HepG2 (cell line): ENCODE measurements around the gene CACTIN. TPM values are rescaled to one million over a fixed set of nuclear protein-coding genes. Genes with fewer than 3 reads are reported as not detected.

Experiments used
- ATAC-seq: fragments of 200-7000 bp; cut with Tn5 transposase; 3 replicates; pipeline ENCODE4 v1.9.1; 2020; ENCODE audit warnings: mild to moderate bottlenecking, moderate library complexity
- BruUV-seq: library from RNA; stranded (reverse); fragments of 400-500 nt; replicated peaks from 2 replicates; lab custom pipeline; 2021; lab: Mats Ljungman, UMichigan
- CTCF ChIA-PET: fragments of 300-600 bp; formaldehyde crosslinking; extraction: SDS; loops from one replicate; lab custom pipeline; 2021; ENCODE audit warnings: low total read pairs, inconsistent platforms, low intra/inter-chr PET ratio; lab: Yijun Ruan, JAX
- POLR2A ChIA-PET: fragments of 350-600 bp; sonication (Branson Sonifier 250); formaldehyde crosslinking; loops from one replicate; lab custom pipeline; 2020; ENCODE audit warnings: antibody characterized with exemption, inconsistent platforms; lab: Yijun Ruan, JAX
- DNase-seq: peaks from one replicate; pipeline ENCODE4 v3.0.0-alpha.2; 2015; ENCODE audit warnings: low spot score
- FAIRE-seq: peaks from 3 replicates; lab custom pipeline; 2011; peaks lifted over from hg19 to GRCh38; lab: Jason Lieb, UNC
- H2AFZ ChIP-seq: one replicate; pipeline ENCODE4 v1.6.1; 2011; ENCODE audit warnings: low read length, inconsistent platforms
- H3K27ac ChIP-seq: fragments of 300-600 bp; 3 replicates; pipeline ENCODE4 v1.8.0; 2011; ENCODE audit warnings: mixed run types, mild to moderate bottlenecking, mixed read lengths, low read length, inconsistent platforms; ENCODE audit not compliant: insufficient read depth; ENCODE audit errors: extremely low read length
- H3K27me3 ChIP-seq, 2 experiments: fragments of 200-600 bp in 1 of 2; 2 replicates in 1 of 2; 3 replicates in 1 of 2; pipeline versions ENCODE4 v1.6.0 to v1.8.0; 2011; ENCODE audit warnings: low read length in 2 of 2, mild to moderate bottlenecking in 2 of 2, moderate library complexity in 2 of 2, inconsistent platforms in 1 of 2; ENCODE audit not compliant: insufficient read depth in 2 of 2, control insufficient read depth in 1 of 2
- H3K36me3 ChIP-seq, 2 experiments: fragments of 200-600 bp in 1 of 2; replicated peaks in 1 of 2; 2 replicates in 1 of 2; 3 replicates in 1 of 2; pipeline versions ENCODE4 v1.5.1 to v1.8.0; 2011; ENCODE audit warnings: low read length in 2 of 2, inconsistent platforms in 1 of 2; ENCODE audit not compliant: insufficient read depth in 2 of 2, control insufficient read depth in 1 of 2
- H3K4me1 ChIP-seq: 2 replicates; pipeline ENCODE4 v1.5.1; 2012; ENCODE audit warnings: low read length, inconsistent platforms; ENCODE audit not compliant: insufficient read depth
- H3K4me2 ChIP-seq: 2 replicates; pipeline ENCODE4 v1.6.0; 2011; ENCODE audit warnings: low read depth, low read length, inconsistent platforms
- H3K4me3 ChIP-seq, 3 experiments: fragments of 200-600 bp in 1 of 3; sonication (generic), shearing (Covaris generic) in 1 of 3; replicated peaks in 1 of 3; 2 replicates each; pipeline ENCODE4 v1.5.1; 2011 to 2016; ENCODE audit warnings: low read length in 3 of 3, inconsistent platforms in 2 of 3, low read depth in 2 of 3, mild to moderate bottlenecking in 2 of 3, control low read depth in 1 of 3, mixed read lengths in 1 of 3; ENCODE audit not compliant: insufficient read depth in 1 of 3
- H3K79me2 ChIP-seq: one replicate; pipeline ENCODE4 v1.6.1; 2011; ENCODE audit warnings: low read length, inconsistent platforms; ENCODE audit not compliant: insufficient read depth
- H3K9ac ChIP-seq: 2 replicates; pipeline ENCODE4 v1.6.0; 2011; ENCODE audit warnings: mild to moderate bottlenecking, low read depth, low read length, inconsistent platforms; ENCODE audit not compliant: insufficient read depth
- H3K9me3 ChIP-seq: 2 replicates; pipeline ENCODE4 v1.5.1; 2012; ENCODE audit warnings: mild to moderate bottlenecking, low read length
- H4K20me1 ChIP-seq: 2 replicates; pipeline ENCODE4 v1.6.0; 2011; ENCODE audit warnings: inconsistent platforms, mild to moderate bottlenecking, low read length, moderate library complexity; ENCODE audit not compliant: insufficient read depth
- CBFB ChIP-seq: sonication (generic); formaldehyde crosslinking; IDR thresholded peaks from 2 replicates; pipeline ENCODE4 v1.4.0; 2020; ENCODE audit warnings: missing genetic modification reagents
- THYN1 ChIP-seq: sonication (generic); formaldehyde crosslinking; IDR thresholded peaks from 2 replicates; pipeline ENCODE4 v1.8.1; 2023; ENCODE audit warnings: low read depth, mild to moderate bottlenecking, moderate library complexity, missing genetic modification reagents, borderline replicate concordance
- ZBTB42 ChIP-seq: sonication (generic); formaldehyde crosslinking; IDR thresholded peaks from 2 replicates; pipeline ENCODE4 v1.5.0; 2020; ENCODE audit warnings: mild to moderate bottlenecking, missing genetic modification reagents
- ZNF362 ChIP-seq: sonication (generic); formaldehyde crosslinking; IDR thresholded peaks from 2 replicates; pipeline ENCODE4 v1.4.0; 2020; ENCODE audit warnings: missing genetic modification reagents, mild to moderate bottlenecking, borderline replicate concordance
- WGBS: methylation state at CpG from one replicate; pipeline ENCODE4 v1.1.6; 2017; ENCODE audit warnings: low lambda C conversion rate; 5-methylcytosine and 5-hydroxymethylcytosine counted together
- in situ Hi-C: cut with HindIII; loops from 2 replicates; pipeline ENCODE4 v1.10.0; 2017; ENCODE audit warnings: low pct_unique_long_range_greater_than_20kb; ENCODE audit not compliant: extremely low pct_ligation_motif_present
- intact Hi-C: fragments of 100-400 bp; cut with micrococcal nuclease; formaldehyde crosslinking; loops from one replicate; pipeline ENCODE4 v1.10.0; 2022; ENCODE audit not compliant: unreplicated experiment
- polyA plus RNA-seq, 8 experiments: library from polyadenylated mRNA; depleted of rRNA in 3 of 8; stranded (reverse) in 7 of 8; unstranded in 1 of 8; fragments of >200 nt; fragmentation: Illumina TruSeq in 4 of 8; extraction: Trizol in 4 of 8; gene quantifications; 2 replicates each; pipeline versions ENCODE4 v1.2.1 to v1.2.3, GENCODE V29; 2011 to 2016; ENCODE audit warnings: low read depth in 4 of 8, missing spikeins in 1 of 8, mixed read lengths in 1 of 8; ENCODE audit not compliant: insufficient read depth in 1 of 8
- total RNA-seq, 5 experiments: library from RNA; depleted of rRNA; stranded (reverse); fragments of >200 nt; fragmentation: Illumina TruSeq; extraction: Trizol; gene quantifications; 2 replicates each; pipeline ENCODE4 v1.2.3, GENCODE V29; 2016; ENCODE audit warnings: low read depth in 1 of 5
- TF ChIP-seq, protein P1 (sequence below): sonication (generic); formaldehyde crosslinking; IDR thresholded peaks from 2 replicates; pipeline ENCODE4 v1.4.0; 2020; ENCODE audit warnings: missing genetic modification reagents
- TF ChIP-seq, protein P2 (sequence below): sonication (generic); formaldehyde crosslinking; IDR thresholded peaks from 2 replicates; pipeline ENCODE4 v1.4.0; 2020; ENCODE audit warnings: missing genetic modification reagents

The CACTIN gene
- total and polyA plus RNA-seq, 2 of the 13 experiments (the other 11 are each of a cell fraction or from before 2014, with no cell fraction given) = 10.0 to 16.6 TPM

DNA sequence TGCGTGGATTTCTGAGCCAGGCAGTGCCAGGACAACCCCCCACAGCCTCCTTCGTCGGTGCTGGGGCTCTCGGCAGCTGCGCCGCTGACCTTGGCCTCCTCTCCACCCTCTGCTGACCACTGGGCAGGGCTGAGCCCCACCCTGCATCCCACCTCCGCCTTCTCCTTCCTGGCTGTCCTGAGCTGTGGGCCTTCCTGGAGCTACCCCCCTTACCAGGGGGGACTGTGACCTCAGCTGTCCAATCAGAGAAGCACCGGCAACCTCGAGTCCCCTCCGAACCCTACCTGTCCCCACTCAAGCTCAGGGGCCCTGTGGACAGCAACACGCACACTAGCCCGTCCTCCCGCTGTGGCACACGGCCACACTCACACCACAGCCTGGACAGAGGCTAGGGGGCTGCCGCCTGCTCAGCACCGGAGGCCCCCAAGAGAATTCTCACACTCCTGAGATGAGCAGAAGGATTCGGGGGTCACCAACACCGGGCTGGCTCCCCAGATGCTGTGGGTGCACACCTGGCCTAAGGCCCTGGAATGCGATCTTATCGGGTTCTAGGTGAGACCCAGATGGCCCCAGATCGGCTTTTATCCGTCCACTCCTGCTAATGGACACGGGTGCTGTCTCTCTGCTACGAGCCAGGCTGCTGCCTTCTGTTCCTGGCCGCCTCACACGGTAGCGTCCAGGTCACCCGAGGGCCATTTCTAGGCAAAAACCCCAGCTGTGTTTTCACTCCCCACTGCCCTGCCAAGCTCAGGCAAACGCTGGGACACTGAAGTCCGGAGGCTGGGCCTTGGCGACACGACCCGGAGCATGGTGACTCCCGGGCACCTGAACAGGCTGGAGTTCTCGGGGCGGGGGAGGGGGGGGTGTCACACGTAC is 32.5 kb upstream of the CACTIN start:
- intact Hi-C loops = no loop called here
- in situ Hi-C loops = no loop called here

More for the DNA sequence above, 32.5 kb upstream of the CACTIN start:
- ChIA-PET CTCF (no interaction called here), POLR2A (no interaction called here)
- H3K27me3 ChIP-seq = no peaks in the 10 kb centered on the region
- DNase-seq (no peak), ATAC-seq (no peak), FAIRE-seq (no peak)
- H3K79me2 ChIP-seq = no peaks in the 10 kb centered on the region
- no peak overlapping the region for H3K27ac ChIP-seq
- no peaks in the 10 kb centered on the region for H3K9me3 ChIP-seq
- no peak overlapping the region for H3K4me3 ChIP-seq
- no TSS peak for BruUV-seq
- no peak overlapping the region for H2AFZ ChIP-seq
- 97% methylated on average over 21 of the region's 37 CpGs for WGBS
- H3K36me3 ChIP-seq = peaks cover 0 to 20% of the 10 kb centered on the region in 2 experiments; a peak in 4 of 5 replicates
- H3K4me2 ChIP-seq = no peak overlapping the region
- no peak for TF ChIP-seq ZNF362
- no peak for TF ChIP-seq THYN1 (CRISPR knock-in tag)
- TF ChIP-seq ZBTB42 = no peak
- TF ChIP-seq CBFB (CRISPR knock-in tag) = no peak
- TF ChIP-seq, protein P1, sequence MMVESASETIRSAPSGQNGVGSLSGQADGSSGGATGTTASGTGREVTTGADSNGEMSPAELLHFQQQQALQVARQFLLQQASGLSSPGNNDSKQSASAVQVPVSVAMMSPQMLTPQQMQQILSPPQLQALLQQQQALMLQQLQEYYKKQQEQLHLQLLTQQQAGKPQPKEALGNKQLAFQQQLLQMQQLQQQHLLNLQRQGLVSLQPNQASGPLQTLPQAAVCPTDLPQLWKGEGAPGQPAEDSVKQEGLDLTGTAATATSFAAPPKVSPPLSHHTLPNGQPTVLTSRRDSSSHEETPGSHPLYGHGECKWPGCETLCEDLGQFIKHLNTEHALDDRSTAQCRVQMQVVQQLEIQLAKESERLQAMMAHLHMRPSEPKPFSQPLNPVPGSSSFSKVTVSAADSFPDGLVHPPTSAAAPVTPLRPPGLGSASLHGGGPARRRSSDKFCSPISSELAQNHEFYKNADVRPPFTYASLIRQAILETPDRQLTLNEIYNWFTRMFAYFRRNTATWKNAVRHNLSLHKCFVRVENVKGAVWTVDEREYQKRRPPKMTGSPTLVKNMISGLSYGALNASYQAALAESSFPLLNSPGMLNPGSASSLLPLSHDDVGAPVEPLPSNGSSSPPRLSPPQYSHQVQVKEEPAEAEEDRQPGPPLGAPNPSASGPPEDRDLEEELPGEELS = no peak
- TF ChIP-seq, protein P2, sequence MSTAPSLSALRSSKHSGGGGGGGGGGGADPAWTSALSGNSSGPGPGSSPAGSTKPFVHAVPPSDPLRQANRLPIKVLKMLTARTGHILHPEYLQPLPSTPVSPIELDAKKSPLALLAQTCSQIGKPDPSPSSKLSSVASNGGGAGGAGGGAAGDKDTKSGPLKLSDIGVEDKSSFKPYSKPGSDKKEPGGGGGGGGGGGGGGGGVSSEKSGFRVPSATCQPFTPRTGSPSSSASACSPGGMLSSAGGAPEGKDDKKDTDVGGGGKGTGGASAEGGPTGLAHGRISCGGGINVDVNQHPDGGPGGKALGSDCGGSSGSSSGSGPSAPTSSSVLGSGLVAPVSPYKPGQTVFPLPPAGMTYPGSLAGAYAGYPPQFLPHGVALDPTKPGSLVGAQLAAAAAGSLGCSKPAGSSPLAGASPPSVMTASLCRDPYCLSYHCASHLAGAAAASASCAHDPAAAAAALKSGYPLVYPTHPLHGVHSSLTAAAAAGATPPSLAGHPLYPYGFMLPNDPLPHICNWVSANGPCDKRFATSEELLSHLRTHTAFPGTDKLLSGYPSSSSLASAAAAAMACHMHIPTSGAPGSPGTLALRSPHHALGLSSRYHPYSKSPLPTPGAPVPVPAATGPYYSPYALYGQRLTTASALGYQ (CRISPR knock-in tag) = no peak
- H3K4me1 ChIP-seq = no peaks in the 10 kb centered on the region
- H4K20me1 ChIP-seq = no peaks in the 10 kb centered on the region
- no peak overlapping the region for H3K9ac ChIP-seq
